Stimulated activated CD4-positive, alpha-beta T cell treated with anti-CD3 and anti-CD28 coated beads, Interleukin-1b, Interleukin-23, amount 100 ng/mL, for 4 hours (primary cell): ENCODE data around the gene PARD3B.

Experiments
- DNase-seq, 2 donors: peaks; one replicate each; pipeline ENCODE4 v3.0.0-alpha.2; 2020; ENCODE audit warnings: low read depth in 2 of 2

Gene PARD3B

GRCh38 chr2:205405194-205405593, 859.9 kb downstream of the PARD3B start:
- DNase-seq: no peak

GRCh38 chr2:205405752-205406151, 860.5 kb downstream of the PARD3B start:
- no peak for DNase-seq

GRCh38 chr2:205407984-205408383, 862.7 kb downstream of the PARD3B start:
- no peak for DNase-seq

GRCh38 chr2:205408696-205409095, 863.4 kb downstream of the PARD3B start:
- DNase-seq: no peak

- no peak for DNase-seq
These were observed 864.1 kb downstream of the PARD3B start for GRCh38 chr2:205409411-205409810.

GRCh38 chr2:205411558-205411957, 866.3 kb downstream of the PARD3B start:
- DNase-seq: no peak

GRCh38 chr2:205424326-205424725, 879.1 kb downstream of the PARD3B start:
- DNase-seq: no peak

- no peak for DNase-seq
These were observed 879.8 kb downstream of the PARD3B start for GRCh38 chr2:205425102-205425501.

- DNase-seq: no peak
These were observed 881.8 kb downstream of the PARD3B start for GRCh38 chr2:205427112-205427511.

GRCh38 chr2:205428811-205429210, 883.5 kb downstream of the PARD3B start:
- DNase-seq: no peak

GRCh38 chr2:205435970-205436369, 890.7 kb downstream of the PARD3B start:
- no peak for DNase-seq

- no peak for DNase-seq
These were observed 893.0 kb downstream of the PARD3B start for GRCh38 chr2:205438241-205438640.

GRCh38 chr2:205439621-205440020, 894.3 kb downstream of the PARD3B start:
- no peak for DNase-seq

GRCh38 chr2:205441524-205441923, 896.2 kb downstream of the PARD3B start:
- DNase-seq: no peak

- DNase-seq: no peak
These were observed 902.9 kb downstream of the PARD3B start for GRCh38 chr2:205448189-205448588.

- no peak for DNase-seq
These were observed 906.7 kb downstream of the PARD3B start for GRCh38 chr2:205451901-205452512.

- DNase-seq: no peak
These were observed 907.9 kb downstream of the PARD3B start for GRCh38 chr2:205453202-205453601.

GRCh38 chr2:205456682-205457081, 911.4 kb downstream of the PARD3B start:
- DNase-seq: no peak

GRCh38 chr2:205460217-205460616, 914.9 kb downstream of the PARD3B start:
- no peak for DNase-seq

- no peak for DNase-seq
These were observed 915.9 kb downstream of the PARD3B start for GRCh38 chr2:205461169-205461568.

GRCh38 chr2:205461678-205462665, 916.7 kb downstream of the PARD3B start:
- DNase-seq: no peak

- no peak for DNase-seq
These were observed 917.5 kb downstream of the PARD3B start for GRCh38 chr2:205462681-205463345.
